HK-2 (cell line): ENCODE data around the gene MRO.
"Not testable (repeated sequence)": the region's sequence is repeated elsewhere in the genome, so short reads cannot be mapped to it uniquely, and the experiment has no call there.

ENCODE experiments used
- DNase-seq: peaks from one replicate; pipeline ENCODE4 v3.0.0-alpha.2; 2018; ENCODE audit not compliant: unreplicated experiment

MRO gene

GRCh38 chr18:50792885-50793284, 26.9 kb downstream of the MRO start:
- DNase-seq, result no peak

GRCh38 chr18:50791599-50792438, 28.0 kb downstream of the MRO start:
- DNase-seq, result no peak

GRCh38 chr18:50790948-50791347, 28.9 kb downstream of the MRO start:
- DNase-seq, result no peak

GRCh38 chr18:50790241-50790640, 29.6 kb downstream of the MRO start:
- no peak for DNase-seq

GRCh38 chr18:50788284-50788683, 31.5 kb downstream of the MRO start:
- DNase-seq, result no peak

DNA sequence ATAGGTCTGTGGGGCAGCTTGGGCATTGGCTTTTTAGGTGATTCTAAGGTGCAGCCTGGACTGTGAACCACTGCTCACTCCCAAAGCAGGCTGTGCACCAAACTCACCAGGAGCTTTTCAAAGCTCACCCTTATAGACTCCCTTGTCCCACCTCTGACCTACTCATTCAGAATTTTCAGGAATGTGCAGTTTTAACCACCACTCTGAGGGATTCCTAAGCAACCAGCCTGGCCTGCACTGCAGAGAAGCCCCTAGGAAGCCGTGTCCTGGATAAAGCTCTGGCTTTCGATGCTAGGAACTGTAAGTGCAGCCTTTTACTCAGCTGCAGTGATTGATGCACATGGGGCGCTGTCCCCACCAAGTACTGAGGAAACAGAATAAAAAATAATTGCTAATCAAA, 33.0 kb downstream of the MRO start:
- DNase-seq, result no peak

GRCh38 chr18:50783553-50783952, 36.3 kb downstream of the MRO start:
- DNase-seq, result no peak

DNA sequence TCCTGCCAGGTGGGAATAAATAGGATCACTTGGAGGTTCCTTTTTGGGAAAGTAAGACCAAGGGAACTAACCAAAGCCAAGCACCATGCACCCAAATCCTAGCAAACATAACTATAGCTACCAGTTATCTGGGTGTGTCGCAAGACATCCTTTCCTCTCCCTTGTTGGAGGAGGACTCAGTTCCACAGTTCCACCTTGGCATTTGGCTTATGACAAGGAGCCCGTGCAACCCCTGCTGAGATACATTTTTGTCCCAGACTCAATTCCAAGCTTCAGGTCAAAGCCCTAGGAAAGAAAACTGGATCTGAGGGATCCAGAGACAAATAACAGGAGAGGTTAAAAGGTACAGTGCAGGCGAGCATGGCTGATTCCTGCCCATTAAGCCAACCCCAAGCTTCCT, 40.8 kb downstream of the MRO start:
- DNase-seq, result not testable (repeated sequence)

DNA sequence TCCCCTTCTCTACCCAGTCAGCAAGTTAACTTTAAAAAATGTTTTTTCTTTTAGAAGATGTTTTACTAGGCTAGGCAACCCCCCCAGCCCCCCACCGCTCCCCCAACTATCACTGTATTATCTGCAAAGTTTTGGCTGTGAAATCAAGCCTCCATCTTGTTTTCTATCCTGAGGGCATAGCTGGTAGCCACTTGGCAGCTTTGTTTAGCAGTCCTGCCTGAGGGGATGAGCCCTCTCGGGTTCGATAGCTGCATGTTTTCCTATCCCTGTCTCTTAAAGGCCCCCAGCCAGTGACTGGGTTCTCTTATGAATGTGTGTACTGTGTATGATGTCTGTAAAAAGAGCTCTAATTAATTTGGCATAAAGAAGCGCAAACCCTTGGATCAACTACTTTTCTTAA, 43.4 kb downstream of the MRO start:
- DNase-seq, result no peak

GRCh38 chr18:50775726-50776125, 44.1 kb downstream of the MRO start:
- no peak for DNase-seq

DNA sequence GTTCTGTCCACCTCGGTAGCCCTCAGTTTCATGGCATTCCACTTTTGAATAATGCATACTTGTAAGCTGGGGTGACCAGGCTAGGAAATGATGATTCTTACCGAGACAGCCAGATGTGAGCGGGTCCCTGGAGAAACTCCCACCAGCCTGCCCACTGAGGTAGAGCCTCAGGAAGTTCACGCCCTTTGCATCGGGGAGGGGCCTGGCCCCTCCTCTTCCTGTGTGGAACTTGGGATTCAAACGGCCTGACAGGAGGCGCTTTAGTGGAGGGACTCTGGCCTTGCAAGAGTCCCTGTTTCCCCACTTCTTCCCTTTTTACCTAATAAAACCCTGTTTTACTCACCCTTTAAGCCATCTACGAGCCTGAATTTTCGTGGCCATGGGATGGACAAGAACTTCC, 44.6 kb downstream of the MRO start:
- no peak for DNase-seq

GRCh38 chr18:50769463-50769862, 50.4 kb downstream of the MRO start:
- DNase-seq, result no peak

GRCh38 chr18:50757358-50757757, 62.5 kb downstream of the MRO start:
- DNase-seq, result no peak

DNA sequence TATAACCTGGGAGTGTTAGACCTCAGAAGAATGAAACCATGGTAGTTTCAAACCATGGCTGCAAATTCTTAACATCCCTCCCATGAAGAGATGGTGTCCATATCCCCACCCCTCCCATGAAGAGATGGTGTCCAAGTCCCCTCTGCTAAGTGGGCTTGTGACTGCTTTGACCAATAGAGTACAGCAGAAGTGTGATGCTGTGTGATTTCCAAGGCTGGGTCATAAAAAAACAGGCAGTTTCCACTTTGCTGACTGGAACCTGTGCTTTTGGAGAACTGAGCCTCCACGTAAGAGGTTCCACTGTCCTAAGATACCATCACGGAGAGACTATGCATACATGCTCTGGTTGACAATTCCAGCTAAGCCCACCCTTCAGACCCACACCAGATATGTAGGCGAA, 65.5 kb downstream of the MRO start:
- no peak for DNase-seq

DNA sequence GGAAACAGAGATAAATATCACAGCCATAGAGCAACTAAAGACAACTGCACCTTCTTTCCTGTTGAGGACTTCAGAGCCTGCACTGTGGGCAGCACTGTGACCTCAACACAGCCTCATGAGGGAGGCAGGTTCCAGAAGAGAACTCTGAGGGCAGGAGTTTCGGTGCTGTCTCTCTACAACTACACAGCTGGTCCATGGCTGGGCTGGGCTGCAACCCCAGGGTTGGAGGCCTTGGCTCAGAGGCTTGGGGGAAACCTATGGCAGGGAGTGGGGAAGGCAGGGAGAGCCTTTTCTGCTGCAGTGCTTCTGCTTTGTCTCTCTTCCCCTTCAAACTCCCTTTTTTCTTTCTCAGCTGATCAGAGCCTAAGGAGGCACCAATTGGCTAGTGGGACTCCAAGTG, 66.5 kb downstream of the MRO start:
- no peak for DNase-seq

- DNase-seq, result no peak
These were observed 67.9 kb downstream of the MRO start for GRCh38 chr18:50751947-50752346.

- no peak for DNase-seq
These were observed 68.3 kb downstream of the MRO start for GRCh38 chr18:50751490-50751889.

GRCh38 chr18:50750546-50750945, 69.3 kb downstream of the MRO start:
- DNase-seq, result no peak

DNA sequence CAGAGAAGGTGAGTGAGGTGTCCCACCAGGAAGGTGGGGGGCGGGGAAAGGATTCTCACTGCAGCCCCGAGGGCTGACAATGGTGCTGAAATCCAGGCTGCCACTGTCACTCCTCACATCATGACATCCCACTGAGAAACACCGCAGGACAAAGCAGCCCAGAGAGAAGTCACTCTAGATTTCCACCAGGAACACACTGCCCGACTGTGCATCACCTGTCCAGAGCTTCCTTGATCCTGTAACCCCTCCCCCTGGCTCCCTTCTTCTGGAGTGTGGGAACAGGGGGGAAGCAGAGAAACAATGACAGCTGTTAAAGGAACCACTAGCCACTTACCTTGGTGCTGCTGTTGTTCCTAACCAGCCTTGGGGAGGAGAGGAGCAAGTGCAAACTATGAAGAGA, 69.9 kb downstream of the MRO start:
- DNase-seq, result no peak

- DNase-seq, result no peak
These were observed 70.4 kb downstream of the MRO start for GRCh38 chr18:50749421-50749820.

DNA sequence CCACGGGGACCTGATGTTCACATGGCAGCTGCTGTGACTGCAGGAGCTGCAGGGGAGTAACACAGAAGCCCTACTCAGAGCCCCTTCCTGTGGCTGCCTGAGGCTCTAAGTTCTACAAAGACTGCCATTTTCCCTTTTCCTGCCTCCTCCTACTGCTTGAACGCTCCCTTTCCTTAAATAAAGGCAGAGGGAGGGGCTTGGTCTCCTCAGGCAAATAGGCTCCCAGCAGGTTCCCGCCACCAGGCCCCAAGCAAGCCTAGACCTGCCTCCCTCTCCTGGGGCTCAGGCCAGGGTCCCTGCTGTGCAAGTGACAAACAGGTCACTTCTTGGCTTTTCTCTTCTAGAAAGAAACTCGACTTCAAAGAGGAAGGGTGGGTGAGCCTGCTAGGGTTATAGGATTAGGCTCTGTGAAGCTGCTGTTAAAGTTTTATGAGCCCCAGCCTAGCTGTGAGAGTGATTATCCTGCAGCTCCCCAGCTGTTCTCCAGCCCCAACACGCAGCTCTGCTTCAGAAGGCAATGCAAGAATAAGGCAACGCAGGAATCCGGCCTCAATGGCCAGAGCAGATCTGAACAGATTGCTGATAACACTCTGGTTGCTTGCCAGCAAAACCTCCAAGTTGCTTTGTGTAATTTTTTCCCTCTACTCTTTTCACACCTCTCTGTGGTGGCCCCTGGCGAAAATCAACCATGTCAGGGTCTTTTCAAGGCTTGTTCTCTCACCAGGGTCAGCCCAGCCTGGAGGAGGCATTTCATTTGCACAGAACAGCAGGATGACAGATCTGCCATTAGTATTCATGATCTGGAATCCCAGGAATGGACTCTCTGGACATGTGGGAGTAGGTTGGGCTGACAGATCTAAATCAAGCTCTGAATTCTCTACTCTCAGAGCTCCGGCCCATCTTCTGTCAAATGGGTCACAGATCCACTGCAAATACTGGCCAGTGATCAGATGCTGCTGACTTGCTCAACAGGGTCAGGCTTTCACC, 71.3 kb downstream of the MRO start:
- DNase-seq, result no peak

DNA sequence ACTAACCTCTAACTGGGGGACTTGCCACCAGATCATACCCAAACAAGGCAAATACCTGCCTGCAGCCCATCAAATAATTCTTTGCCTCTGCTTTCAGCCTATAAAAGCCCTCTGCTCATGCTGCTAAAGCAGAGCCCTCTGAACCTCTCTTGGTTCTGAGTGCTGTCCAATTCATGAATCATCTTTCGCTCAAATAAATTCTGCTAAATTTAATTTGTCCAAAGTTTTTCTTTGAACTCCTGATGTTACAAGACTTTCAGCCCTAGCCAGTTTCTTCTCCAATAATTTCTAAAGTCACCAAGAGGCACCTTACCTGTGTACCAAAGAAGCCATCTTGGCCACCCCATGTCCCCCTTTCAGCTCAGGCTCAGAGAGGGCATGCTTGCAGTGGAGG, 72.0 kb downstream of the MRO start:
- no peak for DNase-seq

GRCh38 chr18:50745945-50746344, 73.9 kb downstream of the MRO start:
- no peak for DNase-seq
